Measurements from ENCODE around the gene PRR36. TPM values are rescaled to one million over a fixed set of nuclear protein-coding genes. Genes with fewer than 3 reads are reported as not detected.

PRR36 gene
- total and polyA plus RNA-seq, 2 donors (not counting 1 experiment from before 2014, with no cell fraction given): 0.01 TPM; not detected in 1

DNA sequence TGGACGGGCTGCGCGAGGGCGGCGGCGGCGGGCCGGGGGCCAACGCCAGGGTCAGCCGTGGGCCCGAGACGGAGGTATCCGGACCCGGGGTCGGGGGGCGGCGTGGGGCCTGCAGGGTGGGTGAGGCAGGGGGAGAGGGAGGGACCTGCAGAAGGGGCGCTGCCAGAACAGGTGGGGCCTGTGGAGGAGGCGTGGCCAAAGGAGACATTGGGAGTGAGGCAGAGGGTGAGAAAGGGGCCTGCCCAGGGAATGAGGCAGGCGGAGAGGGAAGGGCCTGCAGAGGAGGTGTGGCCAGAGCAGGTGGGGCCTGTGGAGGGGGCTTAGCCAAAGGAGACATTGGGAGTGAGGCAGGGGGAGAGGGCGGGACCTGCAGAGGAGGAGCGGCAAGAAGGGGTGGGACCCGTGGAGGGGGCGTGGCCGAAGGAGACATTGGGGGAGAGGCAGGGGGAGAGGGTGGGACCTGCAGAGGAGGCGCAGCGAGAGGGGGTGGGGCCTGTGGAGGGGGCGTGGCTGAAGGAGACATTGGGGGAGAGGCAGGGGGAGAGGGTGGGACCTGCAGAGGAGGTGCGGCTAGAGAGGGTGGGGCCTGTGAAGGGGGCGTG, 4.2 kb downstream of the PRR36 start:
- Histone ChIP-seq H3K27ac (ENCODE audit: low read length in 2 of 2) (no peak overlapping the region), H3K4me2 (replicated peaks; ENCODE audit: low read depth, low read length, poor library complexity, severe bottlenecking) (peak overlapping the region; percentile 98), H3K36me3 (replicated peaks in 1 of 2; ENCODE audit: control extremely low read depth in 1 of 2, control insufficient read depth in 1 of 2, extremely low read depth in 1 of 2, insufficient read depth in 2 of 2, low read length in 1 of 2) (no peaks in the 10 kb centered on the region), H3K79me2 (ENCODE audit: control insufficient read depth, insufficient read depth, low read length) (no peaks in the 10 kb centered on the region), H3K4me1 (ENCODE audit: control insufficient read depth in 2 of 2, insufficient read depth in 2 of 2, low read length in 2 of 2) (peaks cover 48 to 55% of the 10 kb centered on the region in 2 donors), H3K4me3 (ENCODE audit: control extremely low read depth in 1 of 5, extremely low read depth in 1 of 5, insufficient read depth in 1 of 5, low read depth in 2 of 5, low read length in 4 of 5) (peak overlapping the region in 3 of 5 experiments; percentile 52 to 63 (median 60)), H2AFZ (ENCODE audit: insufficient read depth, low read depth, low read length, poor library complexity, severe bottlenecking) (peak overlapping the region; percentile 84), H4K20me1 (ENCODE audit: control insufficient read depth, insufficient read depth, low read length, poor library complexity, severe bottlenecking) (peaks cover 11% of the 10 kb centered on the region), H3K9ac (ENCODE audit: low read length) (peak overlapping the region; percentile 74), H3K9me3 (ENCODE audit: control extremely low read depth in 1 of 3, control insufficient read depth in 2 of 3, insufficient read depth in 1 of 3, low read length in 2 of 3) (peaks cover 0 to 57% (median 0%) of the 10 kb centered on the region in 3 donors), H3K27me3 (replicated peaks in 1 of 4; ENCODE audit: control extremely low read depth in 1 of 4, control insufficient read depth in 3 of 4, insufficient read depth in 4 of 4, low read length in 3 of 4) (peaks cover 0 to 80% (median 23%) of the 10 kb centered on the region in 4 experiments)
- 9% methylated on average over 24 of the region's 30 CpGs for WGBS (ENCODE audit: insufficient coverage)
- DNase-seq (peak; percentile 65), ATAC-seq (ENCODE audit: low read depth) (no peak)
- POLR2A ChIA-PET: interaction anchor here (0.7 to 1.3 kb wide), 4 partner anchors 33 to 152 kb away, joined by 3 to 11 read pairs (median 4); partner anchors contain the start of genes MAP2K7 and TIMM44
- CTCF ChIA-PET: interaction anchor here (0.6 to 2.0 kb wide), 17 partner anchors 7 to 1409 kb away, joined by 3 to 15 read pairs (median 5); partner anchors contain the start of genes MAP2K7, SNAPC2, TIMM44 and TRAPPC5
- TF ChIP-seq, protein P1, sequence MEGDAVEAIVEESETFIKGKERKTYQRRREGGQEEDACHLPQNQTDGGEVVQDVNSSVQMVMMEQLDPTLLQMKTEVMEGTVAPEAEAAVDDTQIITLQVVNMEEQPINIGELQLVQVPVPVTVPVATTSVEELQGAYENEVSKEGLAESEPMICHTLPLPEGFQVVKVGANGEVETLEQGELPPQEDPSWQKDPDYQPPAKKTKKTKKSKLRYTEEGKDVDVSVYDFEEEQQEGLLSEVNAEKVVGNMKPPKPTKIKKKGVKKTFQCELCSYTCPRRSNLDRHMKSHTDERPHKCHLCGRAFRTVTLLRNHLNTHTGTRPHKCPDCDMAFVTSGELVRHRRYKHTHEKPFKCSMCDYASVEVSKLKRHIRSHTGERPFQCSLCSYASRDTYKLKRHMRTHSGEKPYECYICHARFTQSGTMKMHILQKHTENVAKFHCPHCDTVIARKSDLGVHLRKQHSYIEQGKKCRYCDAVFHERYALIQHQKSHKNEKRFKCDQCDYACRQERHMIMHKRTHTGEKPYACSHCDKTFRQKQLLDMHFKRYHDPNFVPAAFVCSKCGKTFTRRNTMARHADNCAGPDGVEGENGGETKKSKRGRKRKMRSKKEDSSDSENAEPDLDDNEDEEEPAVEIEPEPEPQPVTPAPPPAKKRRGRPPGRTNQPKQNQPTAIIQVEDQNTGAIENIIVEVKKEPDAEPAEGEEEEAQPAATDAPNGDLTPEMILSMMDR (IDR thresholded peaks at IDR 0.05): no peak
- no peak for TF ChIP-seq EZH2 (IDR thresholded peaks at IDR 0.05; ENCODE audit: borderline replicate concordance, insufficient read depth, low read depth, low read length, poor library complexity, severe bottlenecking)
- intact Hi-C loops (cut with micrococcal nuclease): loop anchor here (1.0 to 2.0 kb wide), 4 partner anchors 33 to 73 kb away; partner anchors contain the start of genes MAP2K7, SNAPC2 and TIMM44
- peaks cover 26% of the 10 kb centered on the region for H3K27me3 Mint-ChIP-seq
- peaks cover 35% of the 10 kb centered on the region for H3K4me1 Mint-ChIP-seq
- H3K4me3 Mint-ChIP-seq: peak overlapping the region; percentile 66
- H3K27ac Mint-ChIP-seq: peak overlapping the region; percentile 56
- peaks cover 4% of the 10 kb centered on the region for H3K9me3 Mint-ChIP-seq (ENCODE audit: insufficient read depth)
